Inflammatory macrophage (primary cell): ENCODE measurements around the gene ARL2BP.
A peak's percentile ranks its signal among the peaks of the same experiment; 100 is the strongest.
"Not testable (repeated sequence)": the region's sequence is repeated elsewhere in the genome, so short reads cannot be mapped to it uniquely, and the experiment has no call there.

ENCODE experiments used
- DNase-seq, 2 donors: peaks; one replicate each; pipeline ENCODE4 v3.0.0-alpha.2; 2020 to 2022
- total RNA-seq, 18 experiments: gene quantifications; one replicate each; lab custom pipeline; 2026; ENCODE audit warnings: mixed read lengths in 6 of 18, inconsistent platforms in 2 of 18; lab: John Stamatoyannopoulos, UW

Gene ARL2BP
- 42.6 to 83.0 (median 58.6) reads per million in 18 experiments for total RNA-seq

- DNase-seq, result peak; percentile 98
Measured at GRCh38 chr16:57244767-57245471, at the start of gene ARL2BP. Gene ARL2BP (plus strand): TSS chr16:57245259. CDS start chr16:57245368, 109 bp downstream.

DNA sequence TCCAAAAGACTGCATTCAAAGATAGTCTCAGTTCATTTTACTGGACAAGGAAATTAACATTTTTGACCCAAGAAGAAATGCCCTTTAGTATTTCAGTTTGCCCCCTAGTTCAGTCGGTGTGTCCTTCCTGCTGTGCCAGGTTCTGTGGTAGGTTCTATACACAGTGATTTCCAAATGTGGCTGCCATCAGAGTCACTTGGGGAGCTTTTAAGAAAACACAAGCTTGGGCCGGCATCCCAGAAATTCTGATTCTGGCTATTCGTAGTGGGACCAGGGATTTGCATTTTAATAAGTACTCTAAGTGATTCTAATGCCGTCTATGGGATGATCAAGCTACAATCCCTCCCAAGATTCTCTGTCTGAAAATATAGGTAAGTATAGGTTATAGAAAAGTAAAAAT is 48.8 kb upstream of the ARL2BP start:
- no peak for DNase-seq

DNA sequence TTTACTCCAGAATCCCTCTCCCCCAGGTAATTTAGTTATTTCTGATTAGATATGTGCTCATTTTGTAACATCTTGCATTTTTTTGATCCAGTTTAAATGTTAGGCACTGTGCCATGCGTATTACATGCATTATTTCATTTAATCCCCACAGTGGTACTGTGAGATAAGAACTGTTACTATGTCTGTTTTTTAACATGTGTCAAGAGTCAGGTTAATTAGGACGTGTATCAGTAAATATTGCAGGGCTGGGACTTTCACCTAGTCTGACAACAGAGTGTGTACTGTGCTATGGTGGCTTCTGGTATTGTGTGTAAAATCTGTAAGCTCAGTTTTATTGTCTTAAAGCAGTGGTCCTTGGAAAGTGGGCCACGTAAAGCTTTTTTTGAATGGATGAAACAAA is 48.3 kb upstream of the ARL2BP start:
- no peak for DNase-seq

DNA sequence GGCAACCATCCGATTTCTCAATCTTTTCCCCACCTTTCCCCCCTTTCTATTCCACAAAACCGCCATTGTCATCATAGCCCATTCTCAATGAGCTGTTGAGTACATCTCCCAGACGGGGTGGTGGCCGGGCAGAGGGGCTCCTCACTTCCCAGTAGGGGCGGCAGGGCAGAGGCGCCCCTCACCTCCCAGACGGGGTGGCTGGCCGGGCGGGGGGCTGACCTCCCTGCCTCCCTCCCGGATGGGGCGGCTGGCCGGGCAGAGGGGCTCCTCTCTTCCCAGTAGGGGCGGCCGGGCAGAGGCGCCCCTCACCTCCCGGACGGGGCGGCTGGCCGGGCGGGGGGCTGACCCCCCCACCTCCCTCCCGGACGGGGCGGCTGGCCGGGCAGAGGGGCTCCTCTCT is 44.7 kb upstream of the ARL2BP start:
- DNase-seq, result not testable (repeated sequence)

GRCh38 chr16:57200926-57201325 is 44.1 kb upstream of the ARL2BP start:
- DNase-seq, result not testable (repeated sequence)

DNA sequence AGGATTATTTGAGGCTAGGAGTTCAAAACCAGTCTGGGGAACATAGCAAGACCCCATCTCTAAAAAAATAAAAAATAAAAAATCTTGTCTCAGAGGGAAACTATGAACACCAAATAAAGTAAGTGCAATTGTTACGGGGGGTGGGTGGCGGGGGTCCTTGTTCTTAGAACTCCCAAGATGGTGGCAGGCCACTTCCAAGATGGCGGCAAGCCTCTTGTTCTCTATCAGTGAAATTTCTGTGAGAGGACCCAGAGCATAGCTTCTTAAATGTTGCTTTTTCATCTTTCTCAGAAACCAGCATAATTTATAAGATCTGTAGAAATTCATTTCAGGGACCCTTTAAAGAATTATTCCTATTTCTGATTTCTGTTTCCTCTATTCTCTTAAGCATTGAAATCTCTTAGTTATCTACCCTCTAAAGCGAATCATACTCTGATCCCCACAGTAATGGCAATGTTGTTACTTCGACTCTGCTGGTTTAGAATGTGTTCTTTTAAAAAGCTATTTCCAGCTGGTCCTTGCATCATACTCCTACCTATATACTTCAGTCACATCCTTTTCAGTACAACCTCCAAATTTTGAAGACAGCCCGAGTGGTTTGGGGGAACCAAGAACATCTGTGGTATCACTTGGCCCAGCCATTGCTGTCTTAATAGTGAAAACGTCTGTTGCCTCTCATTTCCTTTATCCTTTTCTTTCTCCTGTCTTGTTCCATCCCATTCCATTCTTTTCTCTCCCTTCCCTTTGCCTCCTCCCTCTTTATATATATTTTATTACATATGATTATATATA is 42.8 kb upstream of the ARL2BP start:
- no peak for DNase-seq

GRCh38 chr16:57203451-57203850 is 41.6 kb upstream of the ARL2BP start:
- no peak for DNase-seq

DNA sequence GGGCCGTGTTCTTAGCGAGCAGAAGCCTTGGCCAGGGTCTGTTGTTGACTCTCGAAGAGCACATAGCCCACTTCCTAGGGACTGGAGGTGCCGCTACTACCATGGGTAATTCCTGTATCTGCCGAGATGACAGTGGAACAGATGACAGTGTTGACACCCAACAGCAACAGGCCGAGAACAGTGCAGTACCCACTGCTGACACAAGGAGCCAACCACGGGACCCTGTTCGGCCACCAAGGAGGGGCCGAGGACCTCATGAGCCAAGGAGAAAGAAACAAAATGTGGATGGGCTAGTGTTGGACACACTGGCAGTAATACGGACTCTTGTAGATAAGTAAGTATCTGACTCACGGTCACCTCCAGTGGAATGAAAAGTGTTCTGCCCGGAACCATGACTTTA is 40.4 kb upstream of the ARL2BP start:
- DNase-seq, result no peak

DNA sequence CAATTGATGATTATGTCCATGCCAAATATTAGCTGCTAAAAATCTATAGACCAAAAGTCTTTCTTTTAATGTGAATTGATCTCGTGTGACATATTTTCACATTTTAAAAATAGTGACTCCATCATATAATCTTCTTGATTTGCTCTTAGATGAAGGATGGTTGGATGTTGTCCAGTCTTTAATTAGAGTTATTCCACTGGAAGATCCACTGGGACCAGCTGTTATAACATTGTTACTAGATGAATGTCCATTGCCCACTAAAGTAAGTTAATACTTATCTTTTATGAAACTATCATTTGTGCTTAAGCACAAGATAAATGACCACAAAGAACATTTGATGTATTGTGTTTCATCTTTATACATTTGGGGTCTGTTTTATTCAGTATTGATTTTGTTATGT is 36.1 kb upstream of the ARL2BP start:
- no peak for DNase-seq

- DNase-seq, result no peak
Measured at GRCh38 chr16:57209780-57210179, 35.3 kb upstream of the ARL2BP start.

- no peak for DNase-seq
Measured at GRCh38 chr16:57213462-57213861, 31.6 kb upstream of the ARL2BP start.

DNA sequence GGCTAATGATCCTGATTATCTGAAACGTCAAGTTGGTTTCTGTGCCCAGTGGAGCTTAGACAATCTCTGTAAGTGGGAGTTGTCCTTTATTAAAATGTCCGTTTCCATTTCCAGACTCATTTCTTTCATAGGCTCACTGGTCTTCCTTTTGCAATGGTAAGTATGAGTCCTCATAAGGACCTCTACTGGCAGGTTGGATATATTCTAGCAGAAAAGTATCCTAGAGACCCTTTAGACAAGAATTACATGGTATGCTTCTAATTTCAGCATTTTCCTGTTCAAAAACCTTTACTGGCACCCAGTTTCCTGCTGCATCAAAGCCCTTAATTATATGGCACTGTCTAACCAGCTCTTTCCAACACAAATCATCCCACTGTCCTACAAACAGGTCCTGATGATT is 28.1 kb upstream of the ARL2BP start:
- no peak for DNase-seq

DNA sequence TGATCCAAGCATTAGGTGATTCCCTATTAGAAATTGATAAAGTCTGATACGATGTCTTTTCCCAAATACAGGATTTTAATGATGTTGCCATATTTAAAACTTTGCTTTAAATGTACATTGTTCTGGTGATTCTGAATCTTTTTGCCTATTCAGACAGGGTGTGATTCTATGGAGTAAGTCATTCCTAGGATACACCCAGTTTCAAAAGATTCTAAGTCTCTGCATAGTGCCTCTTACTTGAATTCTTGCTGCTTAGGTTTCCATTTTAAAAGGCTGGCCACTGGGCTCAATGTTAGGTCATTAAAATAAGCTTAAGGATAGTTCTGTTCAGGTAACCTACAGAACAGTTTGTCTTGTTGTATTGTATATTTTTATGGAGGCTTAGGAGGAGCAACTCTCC is 22.0 kb upstream of the ARL2BP start:
- no peak for DNase-seq

GRCh38 chr16:57224651-57225335 is 20.3 kb upstream of the ARL2BP start:
- no peak for DNase-seq

DNA sequence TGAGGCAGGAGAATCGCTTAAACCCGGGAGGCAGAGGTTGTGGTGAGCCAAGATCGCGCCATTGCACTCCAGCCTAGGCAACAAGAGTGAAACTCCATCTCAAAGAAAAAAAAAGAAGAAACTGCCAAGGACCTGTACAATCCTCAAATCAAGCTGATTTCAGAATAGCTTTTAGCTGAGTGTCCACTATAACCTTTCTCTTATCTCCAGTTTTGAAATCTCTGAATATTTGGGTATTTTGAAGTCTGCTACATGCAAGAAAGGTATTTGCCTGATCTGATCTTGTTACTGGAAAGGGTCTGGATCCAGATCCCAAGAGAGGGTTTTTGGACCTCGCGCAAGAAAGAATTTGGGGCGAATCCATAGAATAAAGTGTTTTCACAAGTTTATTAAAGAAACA is 19.1 kb upstream of the ARL2BP start:
- DNase-seq, result no peak

GRCh38 chr16:57226701-57227621 is 18.1 kb upstream of the ARL2BP start:
- DNase-seq, result no peak

GRCh38 chr16:57229079-57229478 is 16.0 kb upstream of the ARL2BP start:
- no peak for DNase-seq

DNA sequence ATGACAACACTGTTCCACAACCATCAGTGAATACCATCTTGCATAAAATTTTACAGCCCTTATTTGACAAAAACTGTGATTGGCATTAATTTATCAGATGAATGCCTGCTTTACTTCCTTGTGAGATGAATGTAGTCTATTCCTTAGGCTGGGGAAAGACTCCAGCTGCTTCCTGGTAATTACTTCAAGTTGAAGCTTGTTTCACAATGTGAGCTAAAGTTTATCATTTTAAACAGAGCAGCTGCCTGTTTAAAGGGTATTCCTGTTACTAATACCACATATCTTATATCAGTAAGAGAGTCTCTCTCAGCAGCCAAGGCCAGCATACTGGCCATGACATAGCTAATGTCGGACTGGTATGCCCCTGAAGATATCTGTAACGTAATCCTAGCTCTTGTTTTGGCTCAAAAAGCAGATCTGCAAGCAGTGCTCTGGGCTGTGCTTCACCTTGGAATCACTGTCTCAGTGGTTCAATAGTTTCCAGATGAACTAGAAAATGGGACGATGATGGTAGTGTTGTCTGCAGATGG is 13.2 kb upstream of the ARL2BP start:
- DNase-seq, result no peak

DNA sequence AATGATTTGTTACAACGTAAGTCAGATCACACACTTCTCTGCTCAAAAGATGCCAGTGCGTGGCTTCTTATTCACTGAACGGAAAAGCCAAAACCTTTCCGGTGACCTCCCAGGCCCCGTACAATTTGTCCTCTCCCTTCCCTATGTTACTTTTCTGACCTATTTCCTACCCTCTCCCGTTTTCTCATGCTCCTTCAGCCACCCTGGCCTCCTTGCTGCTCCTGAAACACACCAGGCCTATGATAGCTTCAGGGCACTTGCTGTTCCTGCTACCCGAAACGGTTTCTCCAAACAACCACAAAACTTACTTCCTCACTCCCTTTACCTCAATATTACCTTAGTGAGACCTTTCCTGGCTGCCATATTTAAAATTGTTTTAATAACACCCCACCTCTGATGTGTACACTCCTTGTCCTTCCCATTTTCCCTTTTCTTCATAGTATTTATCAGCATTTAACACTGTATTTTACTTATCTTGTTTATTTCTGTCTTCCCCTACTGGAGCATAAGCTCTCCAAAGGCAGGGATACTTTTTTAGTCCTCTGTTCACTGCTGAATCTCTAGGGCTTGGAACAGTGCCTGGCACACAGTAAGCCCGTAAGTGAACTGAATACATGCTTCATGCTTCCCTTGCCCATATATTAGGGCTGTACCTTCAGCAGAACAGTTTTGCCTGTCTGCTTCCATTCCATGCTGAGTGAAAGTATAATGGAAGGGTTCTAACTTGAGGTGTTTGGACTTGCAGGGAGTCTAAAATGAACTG is 10.9 kb upstream of the ARL2BP start:
- no peak for DNase-seq

GRCh38 chr16:57234707-57235092 is 10.4 kb upstream of the ARL2BP start:
- DNase-seq, result no peak
